Caco-2 (cell line): ENCODE data around the gene ZGLP1. TPM values are rescaled to one million over a fixed set of nuclear protein-coding genes. Genes with fewer than 3 reads are reported as not detected.

Experiments
- BruUV-seq: library from RNA; stranded (reverse); fragments of 400-500 nt; replicated peaks from 2 replicates; lab custom pipeline; 2021; lab: Mats Ljungman, UMichigan
- CTCF ChIA-PET: fragments of 300-600 bp; sonication (Branson Sonifier 250); formaldehyde crosslinking; loops from one replicate; lab custom pipeline; 2022; ENCODE audit warnings: antibody characterized with exemption; lab: Charles Lee
- POLR2A ChIA-PET: fragments of 300-600 bp; sonication (Branson Sonifier 250); formaldehyde crosslinking; loops from one replicate; lab custom pipeline; 2022; ENCODE audit warnings: antibody characterized with exemption; lab: Charles Lee
- DNase-seq, 2 experiments: peaks; one replicate each; pipeline versions ENCODE4 v3.0.0 to v3.0.0-alpha.2; 2020 to 2022
- H3K27me3 ChIP-seq: replicated peaks from 2 replicates; pipeline ENCODE4 v1.6.0; 2011; ENCODE audit warnings: low read length; ENCODE audit not compliant: control insufficient read depth, insufficient read depth
- H3K36me3 ChIP-seq: 2 replicates; pipeline ENCODE4 v1.5.1; 2011; ENCODE audit warnings: low read length; ENCODE audit not compliant: control insufficient read depth, insufficient read depth
- H3K4me1 ChIP-seq: fragments of 250-450 bp; sonication (Bioruptor Pico); 2 replicates; pipeline ENCODE4 v1.5.1; 2020; ENCODE audit warnings: mild to moderate bottlenecking
- H3K4me3 ChIP-seq: 2 replicates; pipeline ENCODE4 v1.5.1; 2011; ENCODE audit warnings: low read depth, mild to moderate bottlenecking, control low read depth, low read length
- H3K9me3 ChIP-seq: fragments of 250-450 bp; sonication (Bioruptor Pico); 2 replicates; pipeline ENCODE4 v1.5.1; 2020; ENCODE audit warnings: mild to moderate bottlenecking, moderate library complexity
- H3K27ac Mint-ChIP-seq: one replicate; pipeline ENCODE4 v1.8.0; 2022; ENCODE audit warnings: mixed read lengths; ENCODE audit not compliant: unreplicated experiment
- H3K27me3 Mint-ChIP-seq: one replicate; pipeline ENCODE4 v1.8.0; 2022; ENCODE audit warnings: mixed read lengths; ENCODE audit not compliant: insufficient read depth, unreplicated experiment
- H3K36me3 Mint-ChIP-seq: one replicate; pipeline ENCODE4 v1.8.0; 2022; ENCODE audit warnings: mild to moderate bottlenecking, mixed read lengths; ENCODE audit not compliant: insufficient read depth, unreplicated experiment
- H3K4me1 Mint-ChIP-seq: one replicate; pipeline ENCODE4 v1.8.0; 2022; ENCODE audit warnings: low read depth, mixed read lengths; ENCODE audit not compliant: unreplicated experiment
- H3K4me3 Mint-ChIP-seq: one replicate; pipeline ENCODE4 v1.8.0; 2022; ENCODE audit warnings: mild to moderate bottlenecking, moderate library complexity, mixed read lengths; ENCODE audit not compliant: unreplicated experiment
- H3K9me3 Mint-ChIP-seq: one replicate; pipeline ENCODE4 v1.8.0; 2022; ENCODE audit warnings: mixed read lengths; ENCODE audit not compliant: unreplicated experiment
- intact Hi-C: fragments of 100-400 bp; cut with micrococcal nuclease; formaldehyde crosslinking; loops from one replicate; pipeline ENCODE4 v1.10.0; 2022; ENCODE audit not compliant: unreplicated experiment
- total RNA-seq: library from RNA; stranded (reverse); gene quantifications from 2 replicates; pipeline ENCODE4 v1.2.3, GENCODE V29; 2022
- TF ChIP-seq, protein P1 (sequence below), 2 experiments: fragments of 200-600 bp in 1 of 2; IDR thresholded peaks; 1 replicate in 1 of 2; 2 replicates in 1 of 2; pipeline versions ENCODE4 v1.5.1 to v1.8.0; 2011 to 2022; ENCODE audit warnings: antibody characterized with exemption in 1 of 2, control low read depth in 1 of 2, inconsistent platforms in 1 of 2, low read depth in 1 of 2, low read length in 1 of 2, mild to moderate bottlenecking in 1 of 2, moderate library complexity in 1 of 2; ENCODE audit not compliant: insufficient read depth in 1 of 2, severe bottlenecking in 1 of 2, unreplicated experiment in 1 of 2

ZGLP1 gene
- total RNA-seq, 1 experiment from 2014 or later = 2.5 TPM

DNA sequence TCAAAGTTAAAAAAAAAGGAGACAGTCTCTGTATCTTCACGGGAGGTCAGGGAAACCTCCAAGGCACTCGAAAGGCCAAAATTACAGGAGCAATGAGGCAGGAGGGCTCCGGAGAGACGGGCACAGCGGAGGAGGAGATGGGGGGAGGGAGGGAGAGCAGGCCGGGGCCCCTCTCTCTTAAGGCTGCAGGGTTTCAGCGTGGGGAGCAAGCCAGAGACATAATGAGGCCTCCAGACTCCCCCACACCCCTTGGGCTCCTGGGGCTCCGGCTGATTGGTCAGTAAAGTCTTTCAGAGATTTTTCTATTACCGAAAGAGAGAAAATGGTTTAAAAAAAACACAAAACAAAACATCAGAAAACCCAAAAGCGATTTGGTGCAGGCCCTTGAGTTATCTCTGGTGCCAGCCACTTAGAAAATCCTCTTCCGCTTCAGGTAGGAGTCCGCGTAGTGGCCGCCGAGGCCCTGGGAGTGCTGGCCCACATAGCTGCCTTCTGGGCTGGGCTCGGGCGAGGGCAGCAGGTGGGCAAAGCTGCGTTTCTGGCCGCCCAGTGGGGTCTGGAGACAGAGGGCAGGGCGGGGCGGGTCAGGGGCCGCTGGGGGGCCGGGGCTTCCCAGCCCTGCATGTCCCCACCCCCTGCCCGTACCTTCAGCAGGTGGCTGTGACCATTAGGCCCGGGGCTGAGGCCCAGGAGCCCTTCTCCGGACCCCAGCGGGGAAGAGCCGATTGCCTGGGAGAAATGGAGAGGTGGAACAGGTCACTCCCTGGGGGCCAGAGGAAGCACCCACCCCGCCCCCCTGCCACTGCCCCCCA lies 7.6 kb upstream of the ZGLP1 start:
- H3K27me3 Mint-ChIP-seq = no peaks in the 10 kb centered on the region
- H3K4me1 Mint-ChIP-seq = peaks cover 17% of the 10 kb centered on the region
- no TSS peak for BruUV-seq
- no peak overlapping the region for H3K4me3 ChIP-seq
- ChIA-PET CTCF (interaction anchor here (0.6 to 2.3 kb wide), 2 partner anchors 58 to 471 kb away, joined by 6 to 13 read pairs; no protein-coding TSS in a partner anchor), POLR2A (no interaction called here)
- H3K27me3 ChIP-seq = no peaks in the 10 kb centered on the region
- intact Hi-C loops = no loop called here
- no peak overlapping the region for H3K4me3 Mint-ChIP-seq
- H3K36me3 Mint-ChIP-seq = peaks cover 55% of the 10 kb centered on the region
- H3K9me3 ChIP-seq = no peaks in the 10 kb centered on the region
- H3K36me3 ChIP-seq = no peaks in the 10 kb centered on the region; the same call in none of the 2 replicates
- TF ChIP-seq, protein P1, sequence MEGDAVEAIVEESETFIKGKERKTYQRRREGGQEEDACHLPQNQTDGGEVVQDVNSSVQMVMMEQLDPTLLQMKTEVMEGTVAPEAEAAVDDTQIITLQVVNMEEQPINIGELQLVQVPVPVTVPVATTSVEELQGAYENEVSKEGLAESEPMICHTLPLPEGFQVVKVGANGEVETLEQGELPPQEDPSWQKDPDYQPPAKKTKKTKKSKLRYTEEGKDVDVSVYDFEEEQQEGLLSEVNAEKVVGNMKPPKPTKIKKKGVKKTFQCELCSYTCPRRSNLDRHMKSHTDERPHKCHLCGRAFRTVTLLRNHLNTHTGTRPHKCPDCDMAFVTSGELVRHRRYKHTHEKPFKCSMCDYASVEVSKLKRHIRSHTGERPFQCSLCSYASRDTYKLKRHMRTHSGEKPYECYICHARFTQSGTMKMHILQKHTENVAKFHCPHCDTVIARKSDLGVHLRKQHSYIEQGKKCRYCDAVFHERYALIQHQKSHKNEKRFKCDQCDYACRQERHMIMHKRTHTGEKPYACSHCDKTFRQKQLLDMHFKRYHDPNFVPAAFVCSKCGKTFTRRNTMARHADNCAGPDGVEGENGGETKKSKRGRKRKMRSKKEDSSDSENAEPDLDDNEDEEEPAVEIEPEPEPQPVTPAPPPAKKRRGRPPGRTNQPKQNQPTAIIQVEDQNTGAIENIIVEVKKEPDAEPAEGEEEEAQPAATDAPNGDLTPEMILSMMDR (IDR thresholded peaks at IDR 0.05; ENCODE audit: insufficient read depth in 1 of 2, low read depth in 1 of 2, low read length in 1 of 2, severe bottlenecking in 1 of 2, unreplicated experiment in 1 of 2) = no peak
- peak overlapping the region; percentile 91 for H3K27ac Mint-ChIP-seq
- H3K9me3 Mint-ChIP-seq = no peaks in the 10 kb centered on the region
- DNase-seq = no peak
- H3K4me1 ChIP-seq = peaks cover 12% of the 10 kb centered on the region; the same call in 1 of the 2 replicates

GRCh38 chr19:10316229-10317044 lies 6.8 kb upstream of the ZGLP1 start:
- Mint-ChIP-seq H3K27ac (peak overlapping the region; percentile 91), H3K4me1 (peaks cover 17% of the 10 kb centered on the region), H3K27me3 (no peaks in the 10 kb centered on the region), H3K4me3 (peak overlapping the region; percentile 99), H3K9me3 (no peaks in the 10 kb centered on the region), H3K36me3 (peaks cover 48% of the 10 kb centered on the region)
- ChIA-PET CTCF (interaction anchor here (0.9 to 2.3 kb wide), 2 partner anchors 25 to 58 kb away, joined by 3 to 6 read pairs; no protein-coding TSS in a partner anchor), POLR2A (no interaction called here)
- H3K9me3 ChIP-seq = no peaks in the 10 kb centered on the region
- peak in 1 of 2 experiments; percentile 19 for DNase-seq
- intact Hi-C loops = no loop called here
- H3K27me3 ChIP-seq = no peaks in the 10 kb centered on the region
- peaks cover 12% of the 10 kb centered on the region; the same call in 1 of the 2 replicates for H3K4me1 ChIP-seq
- no peaks in the 10 kb centered on the region; the same call in 1 of the 2 replicates for H3K36me3 ChIP-seq
- TSS peak; percentile 12 for BruUV-seq
- TF ChIP-seq, protein P1 (IDR thresholded peaks at IDR 0.05; ENCODE audit: insufficient read depth in 1 of 2, low read depth in 1 of 2, low read length in 1 of 2, severe bottlenecking in 1 of 2, unreplicated experiment in 1 of 2) = no peak
- H3K4me3 ChIP-seq = no peak overlapping the region; the same call in 1 of the 2 replicates
